HUDEP-2 (cell line): ENCODE measurements around the gene MTG2.

ENCODE experiments used
- DNase-seq, 76 experiments: peaks; one replicate each; lab custom pipeline; 2025; ENCODE audit not compliant: unreplicated experiment in 76 of 76; lab: John Stamatoyannopoulos, UW

The MTG2 gene

GRCh38 chr20:62219101-62219991 is 36.5 kb downstream of the MTG2 start:
- DNase-seq: no peak

- peak in 27 of 76 experiments; percentile 5 to 47 (median 27) for DNase-seq
Observed at GRCh38 chr20:62219992-62220665, 37.3 kb downstream of the MTG2 start, which contains the start of gene HRH3. Gene HRH3 (minus strand): TSS chr20:62220278. CDS start chr20:62219970, 308 bp downstream.

- DNase-seq: no peak
Observed at GRCh38 chr20:62220666-62221568, 38.1 kb downstream of the MTG2 start.

GRCh38 chr20:62222266-62222850 is 39.5 kb downstream of the MTG2 start:
- DNase-seq: no peak

GRCh38 chr20:62222972-62223371 is 40.1 kb downstream of the MTG2 start:
- DNase-seq: no peak

- no peak for DNase-seq
Observed at GRCh38 chr20:62223571-62223970, 40.7 kb downstream of the MTG2 start.

- DNase-seq: no peak
Observed at GRCh38 chr20:62224113-62224855, 41.5 kb downstream of the MTG2 start.

GRCh38 chr20:62225026-62225425 is 42.2 kb downstream of the MTG2 start:
- DNase-seq: no peak

- no peak for DNase-seq
Observed at GRCh38 chr20:62225820-62226635, 43.2 kb downstream of the MTG2 start.

- DNase-seq: no peak
Observed at GRCh38 chr20:62226707-62227590, 44.1 kb downstream of the MTG2 start.

GRCh38 chr20:62227591-62227976 is 44.8 kb downstream of the MTG2 start:
- DNase-seq: no peak

GRCh38 chr20:62227977-62228958 is 45.4 kb downstream of the MTG2 start:
- peak in 6 of 76 experiments; percentile 13 to 29 (median 26) for DNase-seq

- no peak for DNase-seq
Observed at GRCh38 chr20:62228982-62229545, 46.2 kb downstream of the MTG2 start.

- DNase-seq: no peak
Observed at GRCh38 chr20:62229667-62230066, 46.8 kb downstream of the MTG2 start.

GRCh38 chr20:62230276-62230675 is 47.4 kb downstream of the MTG2 start:
- no peak for DNase-seq

- DNase-seq: no peak
Observed at GRCh38 chr20:62230696-62231095, 47.9 kb downstream of the MTG2 start.
